HG03342 (cell line): ENCODE measurements around the gene ACSM2A.
"Not testable (repeated sequence)": the region's sequence is repeated elsewhere in the genome, so short reads cannot be mapped to it uniquely, and the experiment has no call there.

Experiments used
- ATAC-seq: cut with Tn5 transposase; IDR thresholded peaks from one replicate; pipeline ENCODE4 v1.9.1; 2021; ENCODE audit warnings: mild to moderate bottlenecking, moderate library complexity; ENCODE audit not compliant: unreplicated experiment

Gene ACSM2A, protein sequence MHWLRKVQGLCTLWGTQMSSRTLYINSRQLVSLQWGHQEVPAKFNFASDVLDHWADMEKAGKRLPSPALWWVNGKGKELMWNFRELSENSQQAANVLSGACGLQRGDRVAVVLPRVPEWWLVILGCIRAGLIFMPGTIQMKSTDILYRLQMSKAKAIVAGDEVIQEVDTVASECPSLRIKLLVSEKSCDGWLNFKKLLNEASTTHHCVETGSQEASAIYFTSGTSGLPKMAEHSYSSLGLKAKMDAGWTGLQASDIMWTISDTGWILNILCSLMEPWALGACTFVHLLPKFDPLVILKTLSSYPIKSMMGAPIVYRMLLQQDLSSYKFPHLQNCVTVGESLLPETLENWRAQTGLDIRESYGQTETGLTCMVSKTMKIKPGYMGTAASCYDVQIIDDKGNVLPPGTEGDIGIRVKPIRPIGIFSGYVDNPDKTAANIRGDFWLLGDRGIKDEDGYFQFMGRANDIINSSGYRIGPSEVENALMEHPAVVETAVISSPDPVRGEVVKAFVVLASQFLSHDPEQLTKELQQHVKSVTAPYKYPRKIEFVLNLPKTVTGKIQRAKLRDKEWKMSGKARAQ

DNA sequence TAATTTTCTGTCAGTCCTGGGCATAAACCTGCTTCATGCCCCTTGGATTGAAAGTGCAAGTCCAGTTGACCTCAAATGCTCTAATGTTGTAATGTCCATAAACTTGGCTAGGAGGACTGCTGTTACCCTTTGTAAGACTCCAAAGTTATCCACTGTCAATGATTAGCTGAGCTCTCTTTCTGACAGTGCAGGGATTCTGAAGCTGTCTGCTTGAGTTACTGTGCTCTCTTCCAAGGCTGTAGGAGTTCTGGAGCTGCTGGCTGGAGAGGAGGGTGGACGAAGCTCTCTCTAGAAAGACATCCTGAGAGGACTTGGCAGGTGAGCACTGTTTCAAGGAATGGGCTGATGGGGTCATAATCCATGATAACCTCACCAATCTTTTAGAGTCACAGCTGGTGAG, at the start of gene ACSM2A:
TSS of gene ACSM2A (plus strand) at position 158 of the 400 bp plus-strand sequence. CDS start 8,594 bp downstream, outside the sequence.
- not testable (repeated sequence) for ATAC-seq

DNA sequence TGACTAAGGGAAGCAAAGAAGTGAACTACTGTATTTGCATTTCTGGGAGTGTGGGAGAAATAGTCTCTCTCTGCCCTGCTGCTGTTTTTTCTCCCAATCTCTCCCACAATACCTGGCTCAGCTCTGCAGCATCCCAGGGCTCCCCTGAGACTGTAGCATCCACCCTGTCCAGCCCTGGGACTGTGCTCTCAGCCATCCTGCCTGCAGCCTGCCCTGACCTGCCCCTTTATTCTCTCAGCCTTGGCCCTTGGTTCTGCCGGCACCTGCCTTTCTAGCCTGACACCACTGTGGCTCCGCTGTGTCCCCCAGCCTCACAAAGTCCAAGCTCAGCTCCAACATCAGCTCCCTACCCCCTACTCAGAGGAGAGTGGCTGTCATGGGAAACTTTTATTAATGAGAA, 48.7 kb upstream of the ACSM2A start:
- no peak for ATAC-seq

DNA sequence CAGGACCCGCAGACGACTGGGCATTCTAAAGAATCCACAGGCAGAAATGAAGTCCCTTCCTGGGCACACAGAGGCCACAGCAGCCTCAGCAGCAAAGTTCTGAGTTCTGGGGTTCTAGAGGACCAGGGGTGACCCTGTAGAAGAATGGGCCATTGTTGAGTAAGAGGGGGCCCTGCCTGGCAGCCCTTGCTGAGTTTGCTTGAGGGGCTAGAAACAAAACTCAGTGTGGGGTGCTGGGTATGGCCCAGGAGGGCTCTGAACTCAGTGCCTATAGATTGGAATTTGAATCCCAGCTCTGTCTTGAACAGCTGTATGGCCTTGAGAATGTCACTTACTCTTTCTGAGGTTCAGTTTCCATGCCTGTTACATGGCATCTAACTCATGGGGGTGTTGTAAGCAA, 46.7 kb upstream of the ACSM2A start, which contains the start of gene PDILT:
TSS of gene PDILT (minus strand) at position 101 of the 400 bp plus-strand sequence. CDS start 5,437 bp downstream, outside the sequence.
- no peak for ATAC-seq

DNA sequence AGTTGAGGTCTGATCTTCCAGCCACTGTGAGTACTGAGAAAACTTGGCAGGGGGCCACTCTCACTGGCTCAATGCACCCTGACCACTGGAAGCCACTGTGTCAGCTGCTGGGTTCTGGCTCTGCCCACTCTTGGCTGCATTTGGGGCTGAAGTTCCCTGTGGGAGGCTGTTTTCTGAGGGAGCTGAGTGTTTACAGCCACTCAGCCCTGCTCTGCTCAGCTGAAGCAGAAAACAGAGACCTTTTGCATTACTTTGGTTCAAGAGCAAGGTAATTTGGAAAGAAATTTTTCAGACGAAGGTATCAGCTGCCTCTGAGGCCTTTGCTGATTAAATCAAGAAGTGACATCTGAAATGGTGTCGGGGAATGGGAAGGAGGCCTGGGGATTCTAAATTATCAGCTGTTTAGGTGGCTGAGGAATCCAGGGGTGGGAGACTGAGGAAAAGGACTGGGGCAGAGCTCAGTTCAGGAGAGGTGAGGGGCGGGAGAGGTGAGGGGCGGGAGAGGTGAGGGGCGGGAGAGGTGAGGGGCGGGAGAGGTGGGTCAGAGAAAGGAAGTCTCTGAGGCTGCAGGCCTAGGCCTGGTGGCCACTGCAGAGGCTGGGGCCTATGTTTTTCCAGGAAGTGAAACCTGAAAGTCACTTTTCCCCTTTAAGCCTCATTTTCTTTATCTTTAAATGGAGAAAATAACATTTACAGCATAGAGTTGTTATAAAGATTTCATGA, 41.8 kb upstream of the ACSM2A start, which contains the start of gene ACSM5:
TSS of gene ACSM5 (plus strand) at position 137 of the 723 bp plus-strand sequence. CDS start 1,951 bp downstream, outside the sequence.
- peak; percentile 49 for ATAC-seq

DNA sequence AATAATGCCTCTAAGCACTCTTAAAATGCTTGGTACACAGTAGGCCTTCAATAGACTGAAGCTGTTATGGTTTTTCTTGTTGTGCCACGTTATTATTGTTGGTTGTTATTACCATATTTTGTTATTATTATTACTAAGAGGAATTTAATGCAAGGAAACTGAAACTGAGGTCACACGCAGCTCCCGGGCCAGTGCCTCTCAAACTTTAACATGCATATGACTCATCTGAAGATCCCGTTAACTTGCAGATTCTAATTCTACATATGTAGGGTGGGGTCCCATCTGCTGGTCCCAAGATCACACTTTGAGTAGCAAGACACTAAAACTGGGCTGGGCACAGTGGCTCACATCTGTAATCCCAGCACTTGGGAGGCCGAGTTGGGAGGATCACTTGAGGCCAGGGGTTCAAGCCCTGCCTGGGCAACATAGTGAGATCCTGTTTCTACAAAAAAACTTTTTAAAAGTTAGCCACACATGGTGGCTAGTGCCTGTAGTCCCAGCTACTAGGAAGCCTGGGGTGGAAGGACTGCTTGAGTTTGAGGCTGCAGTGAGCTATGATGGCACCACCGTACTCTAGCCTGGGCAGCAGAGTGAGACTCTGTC, 41.1 kb upstream of the ACSM2A start:
- peak; percentile 86 for ATAC-seq

DNA sequence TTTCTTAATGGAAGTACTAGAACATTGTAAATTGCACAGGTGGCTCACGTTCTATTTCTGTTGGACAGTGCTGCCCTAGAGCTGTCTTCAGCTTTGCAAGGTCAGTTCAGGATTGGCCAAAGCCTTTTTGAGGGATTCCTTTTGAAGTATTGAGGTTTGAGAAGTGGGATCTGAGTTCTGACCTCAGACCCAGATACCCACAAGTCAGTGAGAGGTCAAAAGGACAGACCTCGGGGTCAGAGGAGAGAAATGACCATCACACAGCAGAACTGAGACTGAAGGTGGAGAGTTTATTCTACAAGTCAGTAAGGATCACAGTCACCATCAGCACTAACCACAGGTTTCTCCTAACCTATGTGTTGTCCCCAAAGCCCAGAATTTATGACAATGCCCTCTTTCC, 40.3 kb upstream of the ACSM2A start:
- ATAC-seq: no peak

DNA sequence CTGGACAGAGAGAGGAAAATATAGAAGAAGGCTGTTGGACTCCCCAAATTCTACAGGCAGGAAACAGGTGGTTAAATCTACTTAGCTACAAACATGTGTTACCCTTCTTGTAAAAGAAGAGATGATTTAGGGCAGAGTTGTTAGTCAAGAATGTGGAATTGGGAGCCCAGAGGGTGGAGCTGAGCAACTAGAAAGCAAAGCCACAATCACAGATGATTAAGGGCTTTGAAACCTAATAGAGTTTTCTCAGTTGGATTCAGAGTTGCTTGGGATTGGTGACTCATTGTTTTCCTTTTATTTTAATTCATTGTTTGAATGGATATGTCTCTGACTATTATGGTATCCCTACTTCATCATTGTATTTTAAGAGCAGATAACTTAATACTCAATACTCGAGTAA, 35.8 kb upstream of the ACSM2A start:
- no peak for ATAC-seq

DNA sequence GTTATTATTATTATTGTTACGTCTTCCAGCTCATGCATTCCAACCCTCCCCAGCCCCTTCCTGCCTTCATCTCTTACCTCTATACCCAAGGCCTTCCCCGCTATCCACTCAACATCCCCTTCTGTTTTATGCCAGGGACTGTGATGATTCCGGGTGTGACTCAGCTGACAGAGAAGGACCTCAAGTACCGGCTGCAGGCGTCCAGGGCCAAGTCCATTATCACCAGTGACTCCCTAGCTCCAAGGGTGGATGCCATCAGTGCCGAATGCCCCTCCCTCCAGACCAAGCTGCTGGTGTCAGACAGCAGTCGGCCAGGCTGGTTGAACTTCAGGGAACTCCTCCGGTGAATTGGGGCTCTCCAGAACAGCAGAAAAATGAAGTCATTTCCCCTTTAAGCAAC, 32.2 kb upstream of the ACSM2A start:
- ATAC-seq: not testable (repeated sequence)

DNA sequence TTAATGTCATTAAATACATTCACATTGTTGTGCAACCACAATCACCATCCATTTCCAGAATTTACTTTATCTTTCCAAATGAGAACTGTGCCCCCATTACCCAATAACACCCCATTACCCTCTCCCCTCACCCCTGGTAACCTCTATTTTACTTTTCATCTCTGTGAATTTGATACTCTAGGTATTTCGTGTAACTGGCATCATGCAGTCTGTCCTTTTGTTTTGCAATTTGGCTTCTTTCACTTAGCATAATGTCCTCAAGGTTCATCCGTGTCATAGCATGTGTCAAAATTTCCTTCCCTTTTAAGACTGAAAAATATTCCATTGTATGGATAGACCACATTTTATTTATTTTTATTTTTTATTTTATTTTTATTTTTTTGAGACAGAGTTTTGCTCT, 29.6 kb upstream of the ACSM2A start:
- not testable (repeated sequence) for ATAC-seq

DNA sequence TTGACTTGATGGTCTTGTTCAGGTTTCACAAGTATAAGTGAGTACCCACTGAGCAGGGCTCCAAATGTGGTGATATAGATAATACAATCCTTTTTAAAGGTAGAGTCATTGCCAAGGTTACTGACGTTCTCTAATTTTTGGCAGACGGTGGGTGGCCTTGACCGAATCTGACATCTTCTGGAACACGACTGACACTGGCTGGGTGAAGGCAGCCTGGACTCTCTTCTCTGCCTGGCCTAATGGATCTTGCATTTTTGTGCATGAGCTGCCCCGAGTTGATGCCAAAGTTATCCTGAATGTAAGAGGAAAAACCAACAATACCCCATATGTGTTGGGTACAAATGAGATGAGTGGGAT, 27.6 kb upstream of the ACSM2A start:
- ATAC-seq: not testable (repeated sequence)

DNA sequence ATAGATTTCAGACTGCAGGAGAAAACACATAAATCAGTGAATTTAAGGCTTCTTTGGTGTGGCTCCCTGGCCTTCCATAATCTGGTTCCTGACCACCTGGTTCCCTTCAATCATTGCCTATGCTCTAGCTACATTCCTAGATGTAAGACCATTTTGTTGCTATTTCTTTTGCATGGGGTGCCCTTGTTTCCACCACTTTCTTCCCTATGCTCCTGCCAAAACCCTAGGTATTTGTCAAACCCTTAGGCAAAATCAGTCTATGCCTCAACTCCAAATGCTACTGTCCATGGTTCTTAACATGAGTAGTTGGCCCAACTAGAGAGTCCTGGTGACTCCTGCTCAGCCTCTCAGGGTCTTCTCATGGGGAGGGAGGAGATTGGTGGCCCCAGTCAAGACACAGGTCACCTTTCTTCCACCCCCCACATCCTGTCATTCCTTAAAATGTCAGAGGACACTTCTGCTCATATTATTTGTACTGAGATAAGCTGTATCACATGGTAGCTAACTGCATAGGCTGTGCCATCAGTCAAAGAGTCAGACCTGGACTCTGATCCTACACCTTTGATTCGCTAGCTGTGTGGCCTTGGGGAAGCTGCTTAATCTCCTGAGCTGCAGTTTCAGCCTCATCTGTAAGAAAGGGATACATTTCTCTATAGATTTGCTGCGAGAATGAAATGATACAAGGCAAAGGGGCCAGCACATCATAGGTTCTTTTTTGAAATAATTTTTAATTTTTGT, 27.0 kb upstream of the ACSM2A start:
- no peak for ATAC-seq

DNA sequence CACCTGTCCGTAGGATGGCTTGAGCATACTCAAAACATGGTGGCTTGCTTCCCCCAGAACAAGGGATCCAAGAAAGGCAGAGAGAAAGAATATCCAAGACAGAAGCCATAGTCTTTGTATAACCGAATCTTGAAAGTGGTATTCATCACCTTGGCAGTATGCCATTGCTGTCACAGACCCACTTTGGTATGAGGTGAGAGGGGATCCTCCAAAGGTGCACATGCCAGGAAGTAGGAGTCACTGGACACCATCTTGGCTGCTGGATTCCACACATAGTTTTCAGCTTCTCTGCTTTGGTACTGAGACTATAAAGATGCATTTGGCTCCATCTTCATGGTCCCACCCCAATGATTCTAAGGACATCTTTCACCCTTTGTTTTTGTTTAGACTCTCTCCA, 23.9 kb upstream of the ACSM2A start:
- not testable (repeated sequence) for ATAC-seq

DNA sequence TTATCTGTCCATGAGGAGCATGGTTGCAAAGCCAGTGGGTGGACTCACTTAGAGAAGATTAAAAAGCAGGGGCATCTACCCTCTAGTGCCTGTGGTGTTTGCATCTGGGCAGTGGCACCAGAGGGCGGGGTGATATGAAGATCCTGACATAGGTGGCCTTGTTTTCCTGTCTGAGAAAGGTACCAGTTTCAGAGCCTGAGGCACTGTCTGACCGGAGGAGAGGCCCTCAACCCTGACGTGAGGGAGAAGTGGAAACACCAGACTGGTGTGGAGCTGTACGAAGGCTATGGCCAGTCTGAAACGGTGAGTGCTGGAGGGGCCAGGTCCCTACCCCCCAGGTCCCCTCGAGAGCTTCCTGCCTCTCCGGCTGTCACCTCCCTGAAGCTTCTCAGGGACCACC, 21.8 kb upstream of the ACSM2A start:
- not testable (repeated sequence) for ATAC-seq

DNA sequence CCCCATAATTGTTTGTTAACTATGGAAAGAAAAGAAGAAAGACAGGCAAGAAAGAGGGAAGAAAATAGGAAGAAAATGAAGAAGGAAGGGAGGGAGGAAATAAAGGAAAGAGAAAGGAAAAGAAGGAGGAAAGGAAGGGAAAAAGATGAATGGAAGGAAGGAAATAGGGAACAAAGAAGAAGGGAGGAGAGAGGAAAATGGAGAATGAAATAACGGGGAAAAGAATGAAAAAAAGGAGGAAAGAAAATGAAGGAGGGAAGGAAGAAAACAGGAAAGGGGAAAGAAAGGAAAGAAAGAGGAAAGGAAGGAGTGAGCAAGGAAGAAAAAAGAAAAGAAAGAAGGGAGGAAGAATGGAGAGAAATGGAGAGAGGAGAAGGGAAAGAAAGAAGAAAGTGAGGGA, 20.8 kb upstream of the ACSM2A start:
- ATAC-seq: not testable (repeated sequence)

DNA sequence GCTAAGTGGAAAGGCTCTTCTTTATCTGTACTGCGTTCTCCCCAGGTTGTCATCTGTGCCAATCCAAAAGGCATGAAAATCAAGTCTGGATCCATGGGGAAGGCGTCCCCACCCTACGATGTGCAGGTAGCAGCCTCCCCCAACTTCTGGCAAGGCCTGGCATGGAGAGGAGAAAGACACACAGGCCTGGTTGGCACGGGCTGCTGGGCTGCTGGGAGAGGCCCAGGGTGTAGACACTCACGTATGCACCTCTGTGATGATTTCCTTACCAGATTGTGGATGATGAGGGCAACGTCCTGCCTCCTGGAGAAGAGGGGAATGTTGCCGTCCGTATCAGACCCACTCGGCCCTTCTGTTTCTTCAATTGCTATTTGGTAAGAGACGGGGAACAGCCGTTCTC, 20.4 kb upstream of the ACSM2A start:
- ATAC-seq: no peak

DNA sequence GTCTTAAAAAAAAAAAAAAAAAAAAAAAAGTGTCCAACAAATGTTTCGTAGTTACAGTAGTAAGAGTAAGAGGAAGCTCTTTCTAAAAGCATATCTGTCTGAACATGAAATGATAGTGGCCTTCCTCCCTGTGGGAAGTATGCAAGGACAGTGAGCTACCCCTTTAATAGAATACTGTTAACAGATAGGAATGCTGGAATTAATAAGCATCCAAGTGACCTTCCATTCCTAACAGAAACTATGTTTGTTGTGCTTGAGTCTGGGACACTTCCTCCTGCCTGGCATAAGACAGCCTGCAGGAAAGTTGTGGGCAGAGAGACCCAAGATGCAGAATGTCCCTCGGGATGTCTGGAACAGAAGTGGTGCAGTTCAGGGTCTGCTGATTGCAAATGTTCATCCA, 12.4 kb upstream of the ACSM2A start:
- ATAC-seq: not testable (repeated sequence)

DNA sequence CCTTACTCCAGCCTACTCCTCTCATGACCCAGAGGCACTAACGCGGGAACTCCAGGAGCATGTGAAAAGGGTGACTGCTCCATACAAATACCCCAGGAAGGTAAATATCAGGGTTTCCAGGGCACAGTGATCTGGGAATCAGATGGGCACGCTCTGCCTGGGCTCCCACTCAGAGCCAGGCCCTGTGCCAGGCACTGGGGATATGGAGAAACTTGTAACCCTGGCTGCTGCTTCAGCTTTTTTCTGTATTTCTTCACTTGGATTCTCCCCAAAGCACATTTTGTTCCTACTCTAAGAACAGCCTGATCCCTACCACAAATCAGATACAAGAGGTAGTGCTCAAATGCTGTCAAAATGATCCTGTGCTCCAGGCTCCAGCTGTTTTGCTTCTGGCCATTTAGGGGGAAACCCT, 11.5 kb upstream of the ACSM2A start:
- not testable (repeated sequence) for ATAC-seq

DNA sequence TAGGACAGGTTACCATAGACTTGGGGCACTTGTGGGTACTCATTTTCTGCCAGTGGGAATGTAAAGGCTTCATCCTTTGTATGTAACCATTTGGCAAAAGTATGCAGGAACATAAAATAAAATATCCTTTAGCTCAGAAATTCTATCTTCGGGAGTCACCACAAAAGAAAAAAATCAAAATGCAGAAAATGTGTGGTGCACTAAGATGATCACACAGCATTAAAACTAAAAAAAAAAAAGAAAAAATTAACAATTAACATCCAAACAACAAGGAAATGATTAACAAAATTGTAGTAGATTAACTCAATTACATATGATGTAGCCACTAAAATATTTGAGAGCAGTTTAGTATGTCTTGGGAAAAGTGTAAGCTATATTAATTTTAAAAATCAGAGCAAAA, 10.6 kb upstream of the ACSM2A start:
- not testable (repeated sequence) for ATAC-seq

DNA sequence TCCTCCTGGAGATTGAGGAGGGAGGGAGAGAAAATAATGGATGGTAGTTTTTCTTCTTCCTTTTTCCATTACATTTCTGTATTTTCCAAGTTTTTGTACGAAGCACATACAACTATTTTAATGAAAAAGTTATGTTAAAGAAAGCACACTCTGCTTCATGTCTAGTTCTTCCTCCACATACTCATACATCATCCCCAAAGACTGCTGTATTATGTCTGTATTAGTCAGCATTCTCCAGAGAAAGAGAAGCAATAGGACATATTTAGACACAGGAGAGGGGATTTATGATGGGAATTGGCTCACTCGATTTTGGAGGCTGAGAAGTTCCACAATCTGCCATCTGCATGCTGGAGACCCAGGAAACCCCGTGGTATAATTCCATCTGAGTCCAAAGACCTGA, 10.1 kb upstream of the ACSM2A start:
- ATAC-seq: no peak

DNA sequence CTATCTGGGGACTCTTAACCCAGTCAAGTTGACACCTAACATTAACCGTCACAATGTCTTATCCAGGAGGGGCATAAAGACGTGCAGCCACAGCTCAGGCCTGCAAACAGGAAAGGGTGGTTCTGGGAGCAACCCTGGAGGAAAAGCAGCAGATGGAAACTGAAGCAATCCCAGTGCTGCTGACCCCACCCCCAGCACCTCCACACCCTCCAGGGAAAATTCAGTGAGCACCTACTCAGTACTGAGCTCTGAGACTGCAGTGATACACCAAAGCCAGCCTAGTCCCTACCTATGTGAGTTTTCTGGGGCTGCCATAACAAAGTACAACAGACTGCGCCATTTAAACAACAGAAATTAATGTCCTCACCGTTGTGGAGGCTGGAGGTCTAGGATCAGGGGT, 9.5 kb upstream of the ACSM2A start:
- not testable (repeated sequence) for ATAC-seq
